A673 (cell line): ENCODE results near the gene HELZ.

ENCODE experiments used
- CTCF ChIP-seq: fragments of 300-800, 200-600 bp; sonication (generic); conservative IDR thresholded peaks from 2 replicates; pipeline ENCODE4 v1.5.1; 2017; ENCODE audit warnings: low read depth, mild to moderate bottlenecking, antibody characterized with exemption, low read length, moderate library complexity, mixed read lengths
- EZH2 ChIP-seq: fragments of 200-600 bp; sonication (generic); IDR thresholded peaks from 2 replicates; pipeline ENCODE4 v1.6.1; 2017; ENCODE audit warnings: borderline replicate concordance, low read depth, mild to moderate bottlenecking, mixed read lengths, antibody characterized with exemption, low read length; ENCODE audit not compliant: poor library complexity, severe bottlenecking

GRCh38 chr17:67229109-67229955, 15.7 kb downstream of the HELZ start:
- TF ChIP-seq EZH2 (no peak), CTCF (no peak)
